HFFc6 (cell line): ENCODE results near the gene CTNNA2. TPM values are rescaled to one million over a fixed set of nuclear protein-coding genes. Genes with fewer than 3 reads are reported as not detected.

Source experiments
- DNase-seq: peaks from one replicate; pipeline ENCODE4 v3.0.0-alpha.2; 2018
- H3K27ac Mint-ChIP-seq: 2 replicates; pipeline ENCODE4 v1.8.0; 2020; ENCODE audit warnings: mild to moderate bottlenecking, mixed read lengths
- H3K27me3 Mint-ChIP-seq: 2 replicates; pipeline ENCODE4 v1.8.0; 2021; ENCODE audit warnings: mild to moderate bottlenecking, moderate library complexity, mixed read lengths; ENCODE audit not compliant: insufficient read depth
- H3K36me3 Mint-ChIP-seq: 2 replicates; pipeline ENCODE4 v1.8.0; 2021; ENCODE audit warnings: low read depth, mixed read lengths
- H3K4me1 Mint-ChIP-seq: 2 replicates; pipeline ENCODE4 v1.8.0; 2020; ENCODE audit warnings: low read depth, mixed read lengths
- H3K4me3 Mint-ChIP-seq: 2 replicates; pipeline ENCODE4 v1.8.0; 2020; ENCODE audit warnings: mild to moderate bottlenecking, moderate library complexity, mixed read lengths
- H3K9me3 Mint-ChIP-seq: 2 replicates; pipeline ENCODE4 v1.8.0; 2020; ENCODE audit warnings: mild to moderate bottlenecking, mixed read lengths
- CTCF ChIP-seq: fragments of 200-600 bp; sonication (generic); IDR thresholded peaks from 2 replicates; pipeline ENCODE4 v1.5.0; 2021; ENCODE audit warnings: antibody characterized with exemption, mild to moderate bottlenecking
- total RNA-seq, 6 experiments: library from RNA; stranded (reverse); fragmentation: NEBNext Ultra II Directional; extraction: Animal tissue kit (Norgen Biotek cat#: 25700); gene quantifications; 2 replicates in 1 of 6; 3 replicates in 5 of 6; pipeline ENCODE4 v1.2.3, GENCODE V29; 2021

Gene CTNNA2
- total RNA-seq, 6 experiments from 2014 or later: not detected

GRCh38 chr2:80113399-80113798 lies 600.5 kb downstream of the CTNNA2 start:
- Mint-ChIP-seq H3K36me3 (no peaks in the 10 kb centered on the region), H3K27ac (no peak overlapping the region), H3K9me3 (peaks cover 4% of the 10 kb centered on the region; the same call in 1 of the 2 replicates), H3K4me3 (no peak overlapping the region), H3K27me3 (peaks cover 1% of the 10 kb centered on the region; the same call in 1 of the 2 replicates), H3K4me1 (peaks cover 8% of the 10 kb centered on the region)
- no peak for DNase-seq
- TF ChIP-seq CTCF: no peak

GRCh38 chr2:80114812-80115211 lies 602.0 kb downstream of the CTNNA2 start:
- Mint-ChIP-seq H3K27ac (no peak overlapping the region), H3K4me3 (no peak overlapping the region), H3K27me3 (peaks cover 1% of the 10 kb centered on the region; the same call in 1 of the 2 replicates), H3K36me3 (no peaks in the 10 kb centered on the region), H3K4me1 (peaks cover 8% of the 10 kb centered on the region), H3K9me3 (peaks cover 4% of the 10 kb centered on the region; the same call in 1 of the 2 replicates)
- no peak for TF ChIP-seq CTCF
- no peak for DNase-seq

- Mint-ChIP-seq H3K9me3 (no peaks in the 10 kb centered on the region), H3K4me3 (no peak overlapping the region), H3K27ac (no peak overlapping the region), H3K4me1 (peaks cover 8% of the 10 kb centered on the region), H3K27me3 (peaks cover 1% of the 10 kb centered on the region), H3K36me3 (no peaks in the 10 kb centered on the region)
- TF ChIP-seq CTCF: no peak
- DNase-seq: no peak
Observed at GRCh38 chr2:80117401-80117800, 604.5 kb downstream of the CTNNA2 start.

GRCh38 chr2:80120866-80121265 lies 608.0 kb downstream of the CTNNA2 start:
- Mint-ChIP-seq H3K27me3 (peaks cover 3% of the 10 kb centered on the region), H3K9me3 (no peaks in the 10 kb centered on the region), H3K36me3 (no peaks in the 10 kb centered on the region), H3K27ac (no peak overlapping the region), H3K4me3 (no peak overlapping the region), H3K4me1 (peaks cover 8% of the 10 kb centered on the region; the same call in 1 of the 2 replicates)
- no peak for TF ChIP-seq CTCF
- DNase-seq: no peak

- Mint-ChIP-seq H3K27ac (no peak overlapping the region), H3K36me3 (no peaks in the 10 kb centered on the region), H3K9me3 (no peaks in the 10 kb centered on the region), H3K27me3 (peaks cover 2% of the 10 kb centered on the region), H3K4me3 (no peak overlapping the region), H3K4me1 (peaks cover 9% of the 10 kb centered on the region)
- DNase-seq: no peak
- no peak for TF ChIP-seq CTCF
Observed at GRCh38 chr2:80122675-80123074, 609.8 kb downstream of the CTNNA2 start.
